Astrocyte of the spinal cord (primary cell): Measurements from ENCODE around the gene HSBP1L1.

ENCODE experiments used
- DNase-seq: peaks from one replicate; pipeline ENCODE4 v3.0.0; 2011; ENCODE audit warnings: low read depth, low spot score
- H3K4me3 ChIP-seq: 2 replicates; pipeline ENCODE4 v1.5.1; 2011; ENCODE audit warnings: low read depth, mild to moderate bottlenecking, low read length, moderate library complexity
- CTCF ChIP-seq: IDR thresholded peaks from 2 replicates; pipeline ENCODE4 v1.5.1; 2012; ENCODE audit warnings: low read depth, mild to moderate bottlenecking, low read length, inconsistent platforms
- in situ Hi-C: cut with HindIII; loops from 2 replicates; pipeline ENCODE4 v1.10.0; 2017; ENCODE audit warnings: low sequenced_read_pairs

HSBP1L1 gene

GRCh38 chr18:79917853-79918614, 46.4 kb upstream of the HSBP1L1 start:
- in situ Hi-C loops, result no loop called here
- no peak for DNase-seq
- H3K4me3 ChIP-seq, result no peak overlapping the region
- no peak for TF ChIP-seq CTCF

- H3K4me3 ChIP-seq, result no peak overlapping the region
- in situ Hi-C loops, result no loop called here
- DNase-seq, result no peak
- TF ChIP-seq CTCF, result no peak
Observed at GRCh38 chr18:79918615-79919011, 45.8 kb upstream of the HSBP1L1 start.

GRCh38 chr18:79919089-79919488, 45.4 kb upstream of the HSBP1L1 start:
- H3K4me3 ChIP-seq, result no peak overlapping the region
- DNase-seq, result no peak
- TF ChIP-seq CTCF, result no peak
- in situ Hi-C loops, result no loop called here

DNA sequence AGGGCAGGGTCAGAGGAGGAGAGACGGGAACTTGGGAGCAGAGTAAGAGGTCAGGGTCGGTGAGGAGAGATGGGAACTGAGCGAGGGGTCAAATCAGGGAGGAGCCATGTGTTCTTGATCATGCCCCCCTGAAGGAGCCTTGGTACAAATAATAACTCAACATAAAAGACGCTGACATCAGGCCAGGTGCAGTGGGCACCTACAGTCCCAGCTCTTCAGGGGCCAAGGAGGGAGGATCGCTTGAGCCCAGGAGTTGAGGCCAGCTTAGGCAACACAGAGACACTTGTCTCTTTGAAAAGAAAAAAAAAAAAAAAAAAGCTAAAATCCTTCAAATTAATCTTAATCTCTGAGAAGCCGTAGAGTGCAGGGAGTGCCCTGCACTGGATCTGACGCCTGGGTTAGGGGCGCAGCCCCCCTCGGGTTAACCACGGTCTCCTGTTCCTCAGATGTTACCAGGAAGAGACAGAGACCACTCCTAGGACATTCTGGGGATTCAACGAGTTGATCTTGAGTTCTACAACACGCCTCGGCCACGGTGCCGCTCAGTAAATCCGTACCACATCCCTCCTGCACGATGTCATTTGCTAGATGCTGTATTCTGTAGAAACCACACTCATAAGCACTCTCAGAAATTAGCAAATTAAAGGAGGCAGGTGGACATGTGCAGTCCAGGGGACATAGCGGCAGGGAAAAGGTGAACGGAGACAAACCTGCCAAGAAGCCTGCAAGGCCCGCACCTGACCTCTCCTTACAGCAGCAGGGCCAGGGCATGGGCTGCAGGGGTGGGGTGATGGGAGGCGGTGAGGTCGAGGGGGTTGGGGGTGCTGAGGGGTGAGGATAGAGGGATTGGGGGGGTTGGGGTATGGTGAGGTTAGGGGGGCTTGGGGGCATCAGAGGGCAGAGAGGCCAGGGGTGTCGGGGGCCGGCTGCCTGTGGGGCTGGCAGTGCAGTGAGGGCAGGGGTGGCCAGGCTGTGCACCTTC, 42.2 kb upstream of the HSBP1L1 start:
- no peak overlapping the region for H3K4me3 ChIP-seq
- DNase-seq, result no peak
- TF ChIP-seq CTCF, result no peak
- in situ Hi-C loops, result no loop called here

DNA sequence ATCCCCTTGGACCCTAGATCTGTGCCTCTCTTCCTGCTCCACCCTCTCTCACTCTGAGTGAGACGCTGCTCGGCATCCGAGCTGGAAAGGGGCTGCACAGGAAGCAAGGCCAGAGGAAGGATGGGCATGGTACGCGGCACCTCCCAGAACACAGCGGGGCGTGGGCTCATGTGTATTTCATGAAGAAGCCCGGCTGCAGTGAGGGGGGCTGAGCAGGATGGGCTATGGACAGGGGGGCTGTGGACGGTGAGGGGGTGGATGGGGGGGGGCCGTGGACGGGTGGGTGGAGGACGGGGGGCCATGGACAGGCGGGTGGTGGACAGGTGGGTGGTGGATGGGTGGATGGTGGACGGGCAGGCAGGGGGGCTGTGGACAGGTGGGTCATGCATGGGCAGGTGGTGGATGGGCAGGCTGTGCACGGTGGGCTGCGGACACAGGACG, 41.5 kb upstream of the HSBP1L1 start:
- no peak for TF ChIP-seq CTCF
- no peak for DNase-seq
- in situ Hi-C loops, result no loop called here
- H3K4me3 ChIP-seq, result no peak overlapping the region

- in situ Hi-C loops, result no loop called here
- no peak overlapping the region for H3K4me3 ChIP-seq
- no peak for TF ChIP-seq CTCF
- no peak for DNase-seq
Observed at GRCh38 chr18:79923896-79924585, 40.4 kb upstream of the HSBP1L1 start.
